Gastroesophageal sphincter (tissue), 4 donors: ENCODE measurements around the gene WDR6. TPM values are rescaled to one million over a fixed set of nuclear protein-coding genes. Genes with fewer than 3 reads are reported as not detected.

ENCODE experiments used
- ATAC-seq: fragments of 150-250 bp; one replicate; pipeline ENCODE4 v1.9.1; 2016; ENCODE audit warnings: mild to moderate bottlenecking, moderate library complexity
- H3K27ac ChIP-seq, 4 donors: fragments of 200-600 bp; sonication (generic) in 3 of 4; 1 replicate in 3 of 4; 2 replicates in 1 of 4; pipeline ENCODE4 v1.5.1; 2016 to 2019
- H3K27me3 ChIP-seq: fragments of 200-600 bp; sonication (generic); one replicate; pipeline ENCODE4 v1.5.1; 2019
- H3K36me3 ChIP-seq, 2 donors: fragments of 200-600 bp; sonication (generic); one replicate each; pipeline ENCODE4 v1.5.1; 2019; ENCODE audit warnings: control low read depth in 1 of 2
- H3K4me1 ChIP-seq, 3 donors: fragments of 200-600 bp; sonication (generic); 1 replicate in 2 of 3; 2 replicates in 1 of 3; pipeline ENCODE4 v1.5.1; 2016 to 2019; ENCODE audit warnings: control low read depth in 2 of 3
- H3K4me3 ChIP-seq, 2 donors: fragments of 200-600 bp; sonication (generic); one replicate each; pipeline ENCODE4 v1.5.1; 2019; ENCODE audit warnings: mild to moderate bottlenecking in 1 of 2, moderate library complexity in 1 of 2
- H3K9me3 ChIP-seq, 3 donors: fragments of 200-600 bp; sonication (generic); one replicate each; pipeline ENCODE4 v1.5.1; 2017 to 2019; ENCODE audit warnings: control low read depth in 2 of 3
- EP300 ChIP-seq: sonication (generic); formaldehyde crosslinking; IDR thresholded peaks from one replicate; pipeline ENCODE4 v1.6.1; 2017; ENCODE audit warnings: antibody characterized with exemption, mild to moderate bottlenecking
- POLR2A ChIP-seq, 2 donors: fragments of 450-650 bp; IDR thresholded peaks; one replicate each; pipeline ENCODE4 v1.6.1; 2017; ENCODE audit warnings: antibody characterized with exemption in 2 of 2, mild to moderate bottlenecking in 2 of 2, moderate library complexity in 1 of 2
- POLR2AphosphoS5 ChIP-seq: sonication (generic); formaldehyde crosslinking; IDR thresholded peaks from one replicate; pipeline ENCODE4 v1.6.1; 2017; ENCODE audit warnings: antibody characterized with exemption
- WGBS, 2 donors: methylation state at CpG; one replicate each; pipeline ENCODE4 v1.1.5; 2018; ENCODE audit warnings: low coverage in 1 of 2; 5-methylcytosine and 5-hydroxymethylcytosine counted together
- small RNA-seq, 4 donors: library from RNA; depleted of rRNA; stranded (forward); fragments of <200 nt; gene quantifications; one replicate each; pipeline ENCODE3, GENCODE V24; 2016
- total RNA-seq, 4 donors: library from RNA; depleted of rRNA; stranded (reverse); fragments of >200 nt; gene quantifications; one replicate each; pipeline ENCODE4 v1.1.0, GENCODE V29; 2016
- TF ChIP-seq, protein P1 (sequence below), 4 experiments: fragments of 200-600 bp in 2 of 4; fragments of 450-650 bp in 2 of 4; sonication (generic) in 1 of 4; IDR thresholded peaks; one replicate each; pipeline ENCODE4 v1.5.1; 2017 to 2019; ENCODE audit warnings: antibody characterized with exemption in 4 of 4, mild to moderate bottlenecking in 2 of 4, moderate library complexity in 2 of 4

The WDR6 gene
- total RNA-seq, 4 donors from 2014 or later = 61.5 to 110 (median 99.0) TPM

DNA sequence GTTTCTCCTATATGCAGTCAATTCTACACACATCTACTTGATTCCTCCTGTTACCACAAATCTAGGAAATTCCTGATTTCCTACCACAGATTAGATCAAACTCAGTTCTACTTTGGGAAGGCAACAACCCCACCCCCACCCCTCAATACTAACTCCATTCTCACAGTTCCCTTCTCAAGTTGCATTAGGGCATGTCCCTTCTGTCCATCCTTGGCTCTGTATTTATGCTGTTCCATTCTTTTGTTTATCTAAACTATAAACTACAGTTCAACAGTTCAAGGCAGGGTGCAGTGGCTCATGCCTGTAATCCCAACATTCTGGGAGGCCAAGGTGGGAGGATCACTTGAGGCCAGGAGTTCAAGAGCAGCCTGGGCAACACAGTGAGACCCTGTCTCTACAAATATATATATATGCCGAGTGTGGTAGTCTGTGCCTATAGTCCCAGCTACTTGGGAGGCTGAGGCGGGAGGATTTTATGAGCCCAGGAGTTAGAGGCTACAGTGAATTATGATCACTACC lies 47.2 kb downstream of the WDR6 start:
- Histone ChIP-seq H3K27me3 (no peaks in the 10 kb centered on the region), H3K9me3 (no peaks in the 10 kb centered on the region), H3K4me3 (no peak overlapping the region), H3K36me3 (peaks cover 4 to 79% of the 10 kb centered on the region in 2 donors), H3K4me1 (peaks cover 0 to 12% (median 0%) of the 10 kb centered on the region in 3 donors), H3K27ac (no peak overlapping the region)
- WGBS, 2 donors = 86 to 90% methylated on average over 2 of the region's 2 CpGs
- TF ChIP-seq POLR2AphosphoS5 (no peak), POLR2A (IDR thresholded peaks at IDR 0.05) (no peak), EP300 (no peak)
- TF ChIP-seq, protein P1, sequence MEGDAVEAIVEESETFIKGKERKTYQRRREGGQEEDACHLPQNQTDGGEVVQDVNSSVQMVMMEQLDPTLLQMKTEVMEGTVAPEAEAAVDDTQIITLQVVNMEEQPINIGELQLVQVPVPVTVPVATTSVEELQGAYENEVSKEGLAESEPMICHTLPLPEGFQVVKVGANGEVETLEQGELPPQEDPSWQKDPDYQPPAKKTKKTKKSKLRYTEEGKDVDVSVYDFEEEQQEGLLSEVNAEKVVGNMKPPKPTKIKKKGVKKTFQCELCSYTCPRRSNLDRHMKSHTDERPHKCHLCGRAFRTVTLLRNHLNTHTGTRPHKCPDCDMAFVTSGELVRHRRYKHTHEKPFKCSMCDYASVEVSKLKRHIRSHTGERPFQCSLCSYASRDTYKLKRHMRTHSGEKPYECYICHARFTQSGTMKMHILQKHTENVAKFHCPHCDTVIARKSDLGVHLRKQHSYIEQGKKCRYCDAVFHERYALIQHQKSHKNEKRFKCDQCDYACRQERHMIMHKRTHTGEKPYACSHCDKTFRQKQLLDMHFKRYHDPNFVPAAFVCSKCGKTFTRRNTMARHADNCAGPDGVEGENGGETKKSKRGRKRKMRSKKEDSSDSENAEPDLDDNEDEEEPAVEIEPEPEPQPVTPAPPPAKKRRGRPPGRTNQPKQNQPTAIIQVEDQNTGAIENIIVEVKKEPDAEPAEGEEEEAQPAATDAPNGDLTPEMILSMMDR (IDR thresholded peaks at IDR 0.05) = no peak
- no peak for ATAC-seq

DNA sequence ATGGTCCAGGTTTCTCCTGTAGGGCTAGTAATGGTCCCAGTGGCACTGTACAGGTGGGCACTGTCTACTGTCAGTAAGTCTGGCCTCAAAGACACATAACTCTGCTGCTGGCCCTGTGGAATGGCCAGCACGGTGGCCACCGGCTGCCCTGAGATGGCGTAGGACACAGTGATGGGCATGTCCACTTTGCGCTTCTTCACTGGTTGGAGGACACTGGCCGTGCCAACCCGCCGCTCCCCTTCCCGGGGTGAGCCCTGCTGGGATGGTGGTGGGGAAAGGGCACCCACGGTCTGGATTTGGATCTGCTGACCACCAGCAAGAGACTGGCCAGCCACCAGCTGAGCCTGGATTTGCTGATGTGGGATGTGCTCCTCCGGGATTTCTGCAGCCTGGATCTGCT lies 50.1 kb downstream of the WDR6 start:
- peaks cover 0 to 12% (median 0%) of the 10 kb centered on the region in 3 donors for H3K4me1 ChIP-seq
- peaks cover 4 to 82% of the 10 kb centered on the region in 2 donors for H3K36me3 ChIP-seq
- no CpG with 5 or more reads among the region's 10 CpGs for WGBS, 2 donors
- no peak overlapping the region for H3K4me3 ChIP-seq
- TF ChIP-seq, protein P1 (IDR thresholded peaks at IDR 0.05) = no peak
- TF ChIP-seq POLR2AphosphoS5 (no peak), POLR2A (IDR thresholded peaks at IDR 0.05) (no peak), EP300 (no peak)
- no peak for ATAC-seq
- no peak overlapping the region for H3K27ac ChIP-seq
- H3K9me3 ChIP-seq = no peaks in the 10 kb centered on the region
- no peaks in the 10 kb centered on the region for H3K27me3 ChIP-seq

DNA sequence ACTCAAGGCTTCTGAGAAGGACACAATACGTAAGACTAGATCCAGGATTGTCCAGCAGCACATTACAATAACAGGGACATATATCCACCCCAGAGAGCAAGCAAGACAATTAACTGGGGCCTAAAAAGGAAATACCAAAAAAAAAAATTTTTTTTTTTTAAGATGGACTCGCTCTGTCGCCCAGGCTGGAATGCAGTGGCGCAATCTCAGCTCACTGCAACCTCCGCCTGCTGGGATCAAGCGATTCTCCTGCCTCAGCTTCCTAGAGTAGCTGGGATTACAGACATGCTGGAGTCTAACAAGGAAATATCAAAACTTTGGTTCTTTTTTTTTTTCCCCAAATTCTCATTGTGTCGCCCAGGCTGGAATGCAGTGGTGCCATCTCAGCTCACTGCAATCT lies 50.8 kb downstream of the WDR6 start:
- no peak for TF ChIP-seq POLR2AphosphoS5
- TF ChIP-seq, protein P1 (IDR thresholded peaks at IDR 0.05) = no peak
- Histone ChIP-seq H3K9me3 (no peaks in the 10 kb centered on the region), H3K27ac (no peak overlapping the region), H3K27me3 (no peaks in the 10 kb centered on the region), H3K36me3 (peaks cover 4 to 82% of the 10 kb centered on the region in 2 donors), H3K4me3 (no peak overlapping the region), H3K4me1 (peaks cover 0 to 12% (median 0%) of the 10 kb centered on the region in 3 donors)
- ATAC-seq = no peak
- WGBS, 2 donors = 80 to 94% methylated on average over 2 to 7 of the region's 7 CpGs

Small RNAs within 50 kb of the gene (small RNA-seq; reads per million reads assigned to genes)
- gene MIR191 (10,585 to 24,159 (median 17,679) reads per million in 4 donors), gene MIR425 (14.1 to 25.6 (median 22.9) reads per million in 4 donors)

Other genes starting within 250 kb of the WDR6 start
- gene PRKAR2A, start 159.5 kb upstream of the WDR6 start, total RNA-seq = 10 to 100 TPM; 33.7 to 45.0 (median 44.0) TPM
- gene SLC25A20, start 108.5 kb upstream of the WDR6 start, total RNA-seq = 10 to 100 TPM; 19.0 to 47.0 (median 23.9) TPM
- 100 to 1,000 TPM in 3 of 4 donors, 10 to 100 TPM in 1; 92.2 to 143 (median 123) TPM for gene ARIH2, start 88.5 kb upstream of the WDR6 start, total RNA-seq
- 10 to 100 TPM; 29.1 to 38.9 (median 35.2) TPM for gene P4HTM, start 17.1 kb upstream of the WDR6 start, total RNA-seq
- gene DALRD3, start 11.2 kb downstream of the WDR6 start, total RNA-seq = 10 to 100 TPM; 11.8 to 29.0 (median 24.6) TPM
- gene NDUFAF3, start 14.7 kb downstream of the WDR6 start, total RNA-seq = 100 to 1,000 TPM in 3 of 4 donors, 10 to 100 TPM in 1; 79.4 to 131 (median 105) TPM
- 100 to 1,000 TPM in 3 of 4 donors, 10 to 100 TPM in 1; 89.8 to 179 (median 118) TPM for gene IMPDH2, start 22.0 kb downstream of the WDR6 start, total RNA-seq
- 100 to 1,000 TPM in 1 of 4 donors, 10 to 100 TPM in 3; 66.2 to 171 (median 81.8) TPM for gene QRICH1, start 86.7 kb downstream of the WDR6 start, total RNA-seq
- 100 to 1,000 TPM; 148 to 205 (median 183) TPM for gene QARS1, start 97.4 kb downstream of the WDR6 start, total RNA-seq
- 100 to 1,000 TPM in 1 of 4 donors, 10 to 100 TPM in 3; 53.4 to 114 (median 76.4) TPM for gene USP19, start 113.4 kb downstream of the WDR6 start, total RNA-seq
- 100 to 1,000 TPM; 578 to 980 (median 645) TPM for gene LAMB2, start 125.7 kb downstream of the WDR6 start, total RNA-seq
- gene CCDC71, start 158.9 kb downstream of the WDR6 start, total RNA-seq = 10 to 100 TPM; 15.6 to 31.2 (median 25.3) TPM
- 100 to 1,000 TPM in 3 of 4 donors, 10 to 100 TPM in 1; 39.8 to 126 (median 114) TPM for gene KLHDC8B, start 164.2 kb downstream of the WDR6 start, total RNA-seq